ENCODE measurements around the gene CALCOCO1. TPM values are rescaled to one million over a fixed set of nuclear protein-coding genes. Genes with fewer than 3 reads are reported as not detected.

The CALCOCO1 gene
- total RNA-seq, 1 donor from 2014 or later = 86.9 TPM

DNA sequence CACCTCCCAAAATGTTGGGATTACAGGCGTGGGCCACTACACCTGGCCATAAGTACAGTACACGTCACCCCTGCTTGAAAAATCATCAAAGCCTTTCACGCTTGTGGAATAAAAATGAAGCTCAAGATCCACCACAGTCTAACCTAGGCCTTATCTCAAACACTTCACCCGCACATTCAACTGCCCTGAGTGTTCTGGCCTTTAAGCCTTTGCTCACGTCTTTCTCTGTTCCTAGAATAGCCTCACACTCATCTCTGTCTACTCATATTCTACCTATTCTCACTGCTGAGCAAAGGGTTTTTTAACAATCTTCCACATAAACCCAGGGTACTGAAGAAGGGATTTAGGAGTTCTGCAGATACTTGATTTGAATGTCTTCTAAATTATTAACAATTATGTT, 9.9 kb downstream of the CALCOCO1 start:
- Mint-ChIP-seq H3K4me3 (ENCODE audit: unreplicated experiment) (no peak overlapping the region), H3K27ac (ENCODE audit: unreplicated experiment) (no peak overlapping the region), H3K36me3 (ENCODE audit: low read depth) (peaks cover 54% of the 10 kb centered on the region), H3K27me3 (ENCODE audit: low read depth) (no peaks in the 10 kb centered on the region), H3K4me1 (ENCODE audit: low read depth) (no peaks in the 10 kb centered on the region), H3K9me3 (ENCODE audit: low read depth) (no peaks in the 10 kb centered on the region)
- no peak for DNase-seq (ENCODE audit: low spot score)
- TF ChIP-seq, protein P1, sequence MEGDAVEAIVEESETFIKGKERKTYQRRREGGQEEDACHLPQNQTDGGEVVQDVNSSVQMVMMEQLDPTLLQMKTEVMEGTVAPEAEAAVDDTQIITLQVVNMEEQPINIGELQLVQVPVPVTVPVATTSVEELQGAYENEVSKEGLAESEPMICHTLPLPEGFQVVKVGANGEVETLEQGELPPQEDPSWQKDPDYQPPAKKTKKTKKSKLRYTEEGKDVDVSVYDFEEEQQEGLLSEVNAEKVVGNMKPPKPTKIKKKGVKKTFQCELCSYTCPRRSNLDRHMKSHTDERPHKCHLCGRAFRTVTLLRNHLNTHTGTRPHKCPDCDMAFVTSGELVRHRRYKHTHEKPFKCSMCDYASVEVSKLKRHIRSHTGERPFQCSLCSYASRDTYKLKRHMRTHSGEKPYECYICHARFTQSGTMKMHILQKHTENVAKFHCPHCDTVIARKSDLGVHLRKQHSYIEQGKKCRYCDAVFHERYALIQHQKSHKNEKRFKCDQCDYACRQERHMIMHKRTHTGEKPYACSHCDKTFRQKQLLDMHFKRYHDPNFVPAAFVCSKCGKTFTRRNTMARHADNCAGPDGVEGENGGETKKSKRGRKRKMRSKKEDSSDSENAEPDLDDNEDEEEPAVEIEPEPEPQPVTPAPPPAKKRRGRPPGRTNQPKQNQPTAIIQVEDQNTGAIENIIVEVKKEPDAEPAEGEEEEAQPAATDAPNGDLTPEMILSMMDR (IDR thresholded peaks at IDR 0.05) = no peak

DNA sequence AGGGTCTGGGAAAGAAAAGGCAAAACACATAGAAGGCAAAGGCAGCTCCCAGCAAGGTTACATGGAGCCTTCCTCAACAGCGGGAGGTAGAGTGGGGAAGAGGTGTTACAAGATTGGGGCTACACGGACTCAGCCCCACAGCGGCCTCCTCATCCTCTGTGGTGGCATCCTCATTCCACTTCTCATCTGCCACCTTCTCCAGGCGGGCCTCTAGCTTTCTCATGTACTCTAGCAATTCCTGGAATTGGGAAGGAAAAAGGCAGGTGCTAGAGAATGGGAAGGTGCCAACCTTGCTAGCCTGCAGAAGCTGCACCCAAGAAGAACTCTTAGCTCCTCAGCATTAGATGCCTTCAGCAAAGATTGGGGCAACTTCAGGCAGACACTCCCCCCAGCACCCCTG, 13.2 kb downstream of the CALCOCO1 start:
- TF ChIP-seq, protein P1 (IDR thresholded peaks at IDR 0.05) = no peak
- Mint-ChIP-seq H3K4me3 (ENCODE audit: unreplicated experiment) (no peak overlapping the region), H3K27me3 (ENCODE audit: low read depth) (peaks cover 2% of the 10 kb centered on the region), H3K36me3 (ENCODE audit: low read depth) (peaks cover 39% of the 10 kb centered on the region), H3K27ac (ENCODE audit: unreplicated experiment) (no peak overlapping the region), H3K9me3 (ENCODE audit: low read depth) (no peaks in the 10 kb centered on the region), H3K4me1 (ENCODE audit: low read depth) (no peaks in the 10 kb centered on the region)
- no peak for DNase-seq (ENCODE audit: low spot score)

DNA sequence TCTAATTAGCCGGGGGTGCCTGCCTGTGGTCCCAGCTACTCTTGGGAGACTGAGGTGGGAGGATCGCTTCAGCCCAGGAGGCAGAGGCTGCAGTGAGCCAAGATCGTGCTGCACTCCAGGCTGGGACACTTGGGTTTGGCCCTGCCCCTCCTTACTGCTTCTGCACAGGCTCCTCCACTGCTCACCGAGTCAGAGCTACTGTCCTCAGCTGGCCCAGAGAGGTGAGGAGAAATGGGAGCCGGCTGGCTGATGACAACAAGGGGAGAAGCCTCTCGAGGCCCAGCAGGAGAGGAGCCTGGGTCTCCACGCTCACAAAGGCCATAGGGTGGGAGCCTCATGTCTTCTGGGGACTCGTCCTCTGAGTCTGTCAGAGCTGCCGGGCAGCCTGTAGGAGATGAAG, 13.7 kb downstream of the CALCOCO1 start:
- no peaks in the 10 kb centered on the region for H3K4me1 Mint-ChIP-seq (ENCODE audit: low read depth)
- H3K36me3 Mint-ChIP-seq (ENCODE audit: low read depth) = peaks cover 39% of the 10 kb centered on the region
- no peak overlapping the region for H3K4me3 Mint-ChIP-seq (ENCODE audit: unreplicated experiment)
- TF ChIP-seq, protein P1 (IDR thresholded peaks at IDR 0.05) = no peak
- DNase-seq (ENCODE audit: low spot score) = no peak
- H3K27me3 Mint-ChIP-seq (ENCODE audit: low read depth) = peaks cover 6% of the 10 kb centered on the region
- H3K27ac Mint-ChIP-seq (ENCODE audit: unreplicated experiment) = no peak overlapping the region
- no peaks in the 10 kb centered on the region for H3K9me3 Mint-ChIP-seq (ENCODE audit: low read depth)

- Mint-ChIP-seq H3K9me3 (ENCODE audit: low read depth) (no peaks in the 10 kb centered on the region), H3K36me3 (ENCODE audit: low read depth) (peaks cover 36% of the 10 kb centered on the region), H3K27me3 (ENCODE audit: low read depth) (peaks cover 12% of the 10 kb centered on the region), H3K4me1 (ENCODE audit: low read depth) (no peaks in the 10 kb centered on the region), H3K27ac (ENCODE audit: unreplicated experiment) (no peak overlapping the region), H3K4me3 (ENCODE audit: unreplicated experiment) (no peak overlapping the region)
- TF ChIP-seq, protein P1 (IDR thresholded peaks at IDR 0.05) = no peak
- no peak for DNase-seq (ENCODE audit: low spot score)
These were observed 15.1 kb downstream of the CALCOCO1 start for GRCh38 chr12:53712059-53712643.

GRCh38 chr12:53710091-53710490, 17.2 kb downstream of the CALCOCO1 start:
- H3K9me3 Mint-ChIP-seq (ENCODE audit: low read depth) = no peaks in the 10 kb centered on the region
- no peak overlapping the region for H3K4me3 Mint-ChIP-seq (ENCODE audit: unreplicated experiment)
- H3K4me1 Mint-ChIP-seq (ENCODE audit: low read depth) = no peaks in the 10 kb centered on the region
- TF ChIP-seq, protein P1 (IDR thresholded peaks at IDR 0.05) = no peak
- peaks cover 27% of the 10 kb centered on the region for H3K36me3 Mint-ChIP-seq (ENCODE audit: low read depth)
- H3K27ac Mint-ChIP-seq (ENCODE audit: unreplicated experiment) = no peak overlapping the region
- H3K27me3 Mint-ChIP-seq (ENCODE audit: low read depth) = peaks cover 23% of the 10 kb centered on the region
- DNase-seq (ENCODE audit: low spot score) = no peak

Data from chondrocyte (in vitro differentiated cells).